Activated CD8-positive, alpha-beta memory T cell treated with anti-CD3 and anti-CD28 coated beads, Interleukin-2, amount 50 U/mL, for 1 hour (primary cell): ENCODE data around the gene TMEM254.
"Not testable (repeated sequence)": the region's sequence is repeated elsewhere in the genome, so short reads cannot be mapped to it uniquely, and the experiment has no call there.

Experiments used
- DNase-seq: peaks from one replicate; pipeline ENCODE4 v3.0.0-alpha.2; 2020; ENCODE audit errors: extremely low read depth

The TMEM254 gene

DNA sequence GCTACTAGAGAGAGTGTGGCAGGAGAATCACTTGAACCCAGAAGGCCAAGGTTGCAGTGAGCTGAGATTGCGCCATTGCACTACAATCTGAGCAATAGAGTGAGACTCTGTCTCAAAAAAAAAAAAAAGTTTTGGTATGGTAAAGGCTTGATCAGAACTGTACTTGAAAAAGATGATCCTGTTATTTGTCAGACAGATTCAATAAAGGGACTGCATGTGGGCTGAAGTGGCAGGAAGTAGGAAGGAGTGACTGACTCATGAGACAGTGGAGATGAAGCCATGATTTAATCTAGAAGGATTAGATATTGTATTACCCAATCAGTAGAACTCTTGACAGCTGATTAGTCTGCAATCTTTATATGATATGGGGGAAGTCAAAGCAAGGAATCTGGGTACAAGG lies 2.7 kb upstream of the TMEM254 start:
- no peak for DNase-seq

DNA sequence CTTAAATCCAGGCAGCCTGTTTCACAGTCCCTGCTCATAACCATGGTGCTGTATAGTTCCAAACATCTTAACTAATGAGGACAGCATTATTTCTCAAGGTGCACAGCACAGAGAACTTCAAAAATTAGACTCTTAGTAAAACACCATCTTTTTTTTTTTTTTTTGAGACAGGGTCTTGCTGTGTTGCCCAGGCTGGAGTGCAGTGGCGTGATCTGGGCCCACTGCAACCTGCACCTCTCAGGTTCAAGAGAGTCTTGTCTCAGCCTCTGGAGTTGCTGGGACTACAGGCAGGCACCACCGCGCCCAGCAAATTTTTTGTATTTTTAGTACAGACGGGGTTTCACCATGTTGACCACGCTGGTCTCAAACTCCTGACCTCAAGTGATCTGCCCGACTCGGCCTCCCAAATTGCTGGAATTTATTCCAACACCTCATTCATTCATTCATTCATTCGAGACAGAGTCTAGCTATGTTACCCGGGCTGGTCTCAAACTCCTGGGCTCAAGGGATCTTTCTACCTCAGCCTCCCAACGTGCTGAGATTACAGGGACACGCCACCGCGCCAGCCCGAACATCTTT lies 507 bp upstream of the TMEM254 start:
- no peak for DNase-seq

DNA sequence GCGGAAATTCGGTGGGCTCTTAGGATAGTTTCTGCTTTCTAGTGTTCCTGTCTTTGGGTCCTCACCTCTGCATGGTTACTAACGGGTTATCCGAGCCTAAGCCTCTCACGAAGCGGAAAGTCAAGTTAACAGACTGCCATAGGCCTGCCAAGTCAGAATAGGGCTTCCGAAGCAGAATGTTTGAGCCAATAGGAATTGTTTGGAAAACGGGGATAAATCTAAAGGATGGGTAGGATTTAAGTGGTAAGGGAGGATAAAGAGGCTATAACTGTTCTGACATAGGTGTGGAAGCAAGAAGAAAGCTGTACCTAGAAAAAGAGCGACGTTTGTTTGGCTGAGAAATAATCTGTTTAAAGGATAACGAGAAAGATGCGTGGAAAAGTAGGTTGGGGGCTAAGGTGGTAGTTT lies 851 bp downstream of the TMEM254 start:
- DNase-seq, result no peak

DNA sequence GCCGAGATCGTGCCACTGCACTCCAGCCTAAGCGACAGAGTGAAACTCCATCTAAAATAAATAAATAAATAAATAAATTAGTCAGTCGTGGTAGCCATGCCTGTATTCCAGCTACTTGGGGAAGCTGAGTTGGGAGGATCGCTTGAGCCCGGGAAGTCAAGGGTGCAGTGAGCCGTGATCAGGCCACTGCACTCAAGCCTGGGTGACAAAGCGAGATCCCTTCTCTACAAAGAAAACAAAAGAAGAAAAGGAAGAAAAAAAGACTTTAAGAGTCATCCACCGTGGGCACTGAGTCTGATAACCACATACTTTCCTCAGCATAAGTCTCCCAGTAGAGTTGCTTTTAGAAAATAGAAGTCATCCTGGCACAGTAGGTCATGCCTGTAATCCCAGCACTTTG lies 2.6 kb downstream of the TMEM254 start:
- no peak for DNase-seq

DNA sequence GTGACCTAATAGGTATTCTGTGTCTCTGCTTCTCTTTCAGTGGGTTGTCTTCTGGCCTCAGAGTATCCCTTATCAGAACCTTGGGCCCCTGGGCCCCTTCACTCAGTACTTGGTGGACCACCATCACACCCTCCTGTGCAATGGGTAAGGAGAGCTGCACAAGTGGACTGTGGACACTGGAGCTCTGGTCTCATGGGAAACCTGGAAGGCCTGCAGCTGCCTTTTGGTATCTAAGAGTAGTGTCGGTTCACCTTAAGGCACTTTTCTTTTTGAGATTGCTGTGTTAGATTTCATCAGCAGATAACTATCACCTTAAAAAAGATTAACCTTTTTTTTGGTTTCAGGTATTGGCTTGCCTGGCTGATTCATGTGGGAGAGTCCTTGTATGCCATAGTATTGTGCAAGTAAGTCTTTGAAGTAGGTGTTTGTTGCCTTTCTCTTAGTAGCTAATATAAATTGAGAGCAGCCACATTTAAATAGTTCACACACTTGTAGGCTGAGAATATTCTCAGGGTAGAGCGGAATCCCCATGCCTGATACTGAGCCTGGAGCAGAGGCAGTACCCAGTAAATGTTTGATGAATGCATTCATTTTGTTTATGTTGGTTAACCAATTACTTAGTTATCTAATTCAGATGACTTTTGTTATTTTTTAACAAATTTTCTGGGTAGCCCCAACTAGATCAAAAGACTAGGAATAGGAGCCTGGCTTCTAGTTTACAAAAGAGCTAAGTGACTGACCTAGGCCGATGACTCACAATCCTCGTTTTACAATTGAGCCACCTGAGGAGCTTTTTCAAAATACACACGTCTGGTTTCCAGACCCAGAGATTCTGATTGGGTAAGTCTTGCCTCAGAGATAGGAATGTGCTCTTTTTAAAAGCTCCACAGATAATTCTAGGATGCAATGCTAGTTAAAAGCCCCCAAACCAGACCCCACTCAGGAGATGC lies 3.6 kb downstream of the TMEM254 start:
- no peak for DNase-seq

DNA sequence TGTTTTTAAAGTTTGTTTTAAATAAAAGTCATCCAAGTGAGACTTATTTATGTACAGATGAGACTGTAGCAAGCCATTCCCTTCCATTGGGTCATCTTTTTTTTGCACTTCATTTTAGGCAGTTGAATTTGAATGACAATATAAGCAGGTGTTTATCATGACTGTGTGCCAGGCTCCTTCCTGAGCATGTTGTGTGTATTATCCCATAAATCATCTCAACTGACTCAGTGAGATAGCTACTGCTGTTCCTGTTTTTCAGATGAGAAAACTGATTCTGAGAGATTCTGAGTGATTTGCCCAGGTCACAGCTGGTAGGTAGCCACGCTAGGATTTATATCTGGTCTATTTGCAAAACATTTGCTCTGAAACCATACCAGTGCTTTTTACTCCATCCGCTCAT lies 11.7 kb downstream of the TMEM254 start:
- DNase-seq, result no peak

DNA sequence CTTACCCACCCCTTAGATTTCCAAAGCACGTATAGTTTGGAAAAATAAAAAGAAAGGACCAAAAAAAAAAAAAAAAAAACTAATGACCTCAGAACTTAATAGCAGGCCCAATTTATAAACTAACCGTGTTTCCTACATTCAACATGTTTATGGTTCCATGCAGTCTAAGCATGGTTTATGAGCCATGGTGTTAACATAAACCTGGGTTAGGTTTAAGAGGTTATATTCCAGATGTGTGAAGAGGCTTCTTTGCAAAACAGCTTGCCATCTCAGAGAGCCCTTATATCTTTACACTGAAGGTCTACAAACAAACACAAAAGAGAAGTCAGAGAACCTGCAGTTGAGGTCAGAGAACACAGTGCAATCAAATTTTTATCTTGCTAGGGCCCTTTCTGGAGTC lies 15.8 kb downstream of the TMEM254 start:
- no peak for DNase-seq

DNA sequence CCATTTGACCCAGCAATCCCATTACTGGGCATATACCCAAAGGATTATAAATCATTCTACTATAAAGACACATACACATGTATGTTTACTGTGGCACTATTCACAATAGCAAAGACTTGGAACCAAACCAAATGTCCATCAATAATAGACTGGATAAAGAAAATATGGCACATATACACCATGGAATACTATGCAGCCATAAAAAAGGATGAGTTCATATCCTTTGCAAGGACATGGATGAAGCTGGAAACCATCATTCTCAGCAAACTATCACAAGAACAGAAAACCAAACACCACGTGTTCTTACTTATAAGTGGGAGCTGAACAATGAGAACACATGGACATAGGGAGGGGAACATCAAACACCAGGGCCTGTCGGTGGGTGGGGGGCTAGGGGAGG lies 19.8 kb downstream of the TMEM254 start:
- not testable (repeated sequence) for DNase-seq

DNA sequence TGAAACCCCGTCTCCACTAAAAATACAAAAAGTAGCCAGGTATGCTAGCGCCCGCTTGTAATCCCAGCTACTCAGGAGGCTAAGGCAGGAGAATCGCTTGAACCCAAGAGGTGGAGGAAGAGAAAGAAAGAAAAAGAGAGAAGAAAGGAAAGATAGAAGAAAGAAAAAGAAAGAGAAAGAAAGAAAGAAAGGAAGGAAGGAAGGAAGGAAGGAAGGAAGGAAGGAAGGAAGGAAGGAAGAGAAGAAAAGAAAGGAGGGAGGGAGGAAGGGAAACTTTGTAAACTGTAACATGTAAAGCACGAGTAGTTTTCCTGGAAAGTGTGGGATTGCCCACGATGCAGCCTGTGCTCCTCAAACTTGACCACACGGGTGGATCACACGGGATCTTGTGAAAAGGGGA lies 20.8 kb downstream of the TMEM254 start:
- not testable (repeated sequence) for DNase-seq

DNA sequence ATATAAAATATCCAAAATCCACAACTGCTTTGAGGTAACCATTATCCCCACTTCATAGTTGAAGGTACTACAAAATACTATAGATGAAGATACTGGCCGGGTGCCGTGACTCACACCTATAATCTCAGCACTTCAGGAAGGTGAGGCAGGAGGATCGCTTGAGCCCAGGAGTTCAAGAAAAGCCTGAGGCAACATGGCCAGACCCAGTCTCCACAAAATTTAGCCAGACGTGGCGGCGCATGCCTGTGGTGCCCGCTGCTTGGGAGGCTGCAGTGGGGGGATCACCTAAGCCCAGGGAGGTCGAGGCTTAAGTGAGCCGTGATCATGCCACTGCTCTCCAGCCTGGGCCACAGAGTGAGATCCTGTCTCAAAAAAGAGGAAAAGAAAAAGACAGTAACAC lies 21.7 kb downstream of the TMEM254 start:
- DNase-seq, result no peak

DNA sequence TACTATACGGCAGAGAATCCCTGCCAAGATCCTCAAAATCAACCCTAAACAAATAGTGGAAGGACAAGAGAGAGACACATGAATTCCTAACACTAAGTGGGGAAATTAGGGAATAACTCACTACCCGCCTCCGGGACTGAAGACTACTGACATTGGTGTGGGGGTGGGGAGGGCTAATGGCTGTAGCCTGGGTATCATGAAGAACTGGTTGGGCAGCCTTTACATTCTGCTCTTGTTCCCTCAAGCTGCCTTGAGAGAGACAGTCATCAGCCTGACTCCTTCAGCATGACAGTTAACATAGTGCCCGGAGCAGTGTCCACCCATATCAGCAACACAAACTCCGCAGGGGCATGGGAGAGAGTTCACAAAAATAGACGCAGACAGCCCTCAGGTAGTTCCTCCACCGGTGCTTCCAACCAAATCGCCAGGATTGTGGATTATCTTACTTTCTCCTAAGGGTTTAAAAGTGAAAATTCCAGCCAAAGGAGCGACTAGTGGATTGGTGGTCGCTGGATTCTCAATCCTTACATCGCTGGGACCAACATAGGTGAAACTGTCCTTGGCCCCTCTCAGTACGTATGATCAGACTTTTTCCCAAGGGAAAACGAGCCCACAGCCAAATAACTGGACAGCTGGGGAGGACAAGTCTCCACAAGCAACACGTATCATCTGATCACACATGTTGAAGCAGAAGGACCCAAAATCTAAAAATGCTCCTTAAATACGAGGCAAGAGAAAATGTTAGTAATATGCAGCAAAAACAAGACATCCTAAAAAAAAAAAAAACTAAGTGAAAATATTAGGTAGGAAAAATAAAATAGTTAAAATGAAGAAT lies 22.6 kb downstream of the TMEM254 start:
- DNase-seq, result no peak

DNA sequence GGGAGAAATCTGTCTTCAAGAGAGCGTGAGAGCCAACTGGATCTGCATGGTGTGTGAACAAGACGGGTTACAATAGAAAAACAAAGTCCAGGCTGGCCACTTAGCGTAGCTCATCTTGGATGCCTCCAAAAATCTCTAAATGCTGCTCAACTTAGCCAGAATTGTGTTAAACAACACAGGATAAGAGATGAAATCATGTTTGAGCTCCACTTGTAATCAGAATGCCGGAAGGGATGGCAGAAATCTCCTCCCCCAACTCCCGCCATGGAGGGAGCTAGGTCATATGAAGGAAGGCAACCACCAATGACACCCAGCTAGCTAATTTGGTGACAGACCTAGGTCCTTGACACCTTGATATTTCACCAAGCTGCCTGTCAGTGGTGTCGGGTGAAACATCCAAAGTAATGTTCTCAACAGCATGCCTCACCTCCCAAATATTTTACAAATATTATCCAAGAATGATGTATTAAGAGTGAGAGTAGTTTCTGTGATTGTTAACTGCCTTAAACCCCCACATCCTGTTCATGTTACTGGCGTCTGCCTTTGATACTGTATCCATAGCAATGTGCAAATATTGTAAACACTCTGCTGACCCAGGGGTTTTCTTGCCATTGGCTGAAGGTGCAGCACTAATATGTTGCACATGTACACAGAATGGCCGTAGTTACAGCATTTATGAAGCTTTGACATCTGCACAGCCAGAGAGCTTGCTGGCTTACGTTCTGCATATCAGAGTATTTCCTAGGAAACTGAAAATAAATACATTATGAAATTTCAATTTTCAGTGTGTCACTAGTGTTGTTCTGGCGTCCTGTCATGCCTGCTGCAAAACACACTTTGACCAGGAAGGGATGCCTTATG lies 25.8 kb downstream of the TMEM254 start:
- no peak for DNase-seq

DNA sequence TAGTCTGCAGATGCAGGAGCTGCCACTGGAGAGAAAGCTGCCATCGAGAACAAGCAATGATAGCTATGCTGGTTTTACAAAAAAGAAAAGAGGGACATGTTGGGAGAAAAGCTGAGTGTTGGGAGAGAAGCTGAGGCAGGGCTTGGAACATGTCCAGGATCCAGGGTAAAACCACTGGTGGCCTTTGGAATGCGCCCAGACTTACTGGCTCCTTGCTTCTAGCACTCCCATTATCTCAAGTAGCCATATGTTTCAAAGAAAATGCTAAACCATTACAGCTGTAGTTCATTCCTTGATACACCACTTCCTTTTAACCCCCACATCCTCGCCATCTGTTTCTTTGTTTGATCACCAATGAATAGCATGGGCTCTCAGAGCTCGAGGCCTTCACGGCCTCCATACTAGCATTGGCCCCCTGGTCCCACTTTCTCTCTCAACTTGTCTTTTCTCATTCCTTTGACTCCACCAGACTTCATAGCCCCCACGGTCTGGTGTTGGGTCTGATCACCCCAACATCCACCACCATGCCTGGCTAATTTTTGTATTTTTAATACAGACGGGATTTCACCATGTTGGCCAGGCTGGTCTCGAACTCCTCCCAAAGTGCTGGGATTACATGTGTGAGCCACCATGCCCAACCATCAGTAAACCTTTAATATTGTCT lies 30.2 kb downstream of the TMEM254 start:
- no peak for DNase-seq

DNA sequence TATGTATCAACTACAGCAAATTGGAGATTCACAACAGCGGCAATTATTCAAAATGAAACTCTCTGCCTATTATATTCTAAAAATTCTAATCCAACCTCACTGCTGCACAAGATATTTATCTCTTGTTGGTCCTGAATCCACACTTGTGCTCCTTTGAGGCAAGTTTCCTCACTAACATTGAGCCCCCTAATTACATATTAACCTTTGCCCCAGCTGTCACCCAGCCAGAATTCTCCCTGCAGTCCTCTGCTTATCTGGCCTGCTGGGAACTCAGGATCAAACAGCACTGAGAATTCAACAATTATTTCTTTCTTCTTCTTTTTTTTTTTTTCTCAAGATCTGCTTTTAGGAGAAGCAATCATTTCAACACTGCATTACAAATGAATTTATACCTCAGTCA lies 32.5 kb downstream of the TMEM254 start:
- DNase-seq, result no peak

DNA sequence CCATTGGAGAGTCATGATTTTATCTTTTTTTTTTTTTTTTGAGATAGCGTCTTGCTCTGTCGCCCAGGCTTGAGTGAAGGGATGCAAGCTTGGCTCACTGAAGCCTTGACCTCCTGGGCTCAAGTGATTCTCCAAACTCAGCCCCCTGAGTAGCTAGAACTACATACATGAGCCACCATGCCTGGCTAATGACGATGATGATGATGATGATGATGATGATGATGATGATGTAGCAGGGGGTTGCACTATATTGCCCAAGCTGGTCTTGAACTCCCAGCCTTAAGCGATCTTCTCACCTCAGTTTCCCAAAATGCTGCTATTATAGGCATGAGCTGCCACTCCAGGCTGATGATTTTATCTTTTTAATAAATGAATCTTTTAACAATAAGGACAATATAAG lies 40.2 kb downstream of the TMEM254 start:
- DNase-seq, result no peak

DNA sequence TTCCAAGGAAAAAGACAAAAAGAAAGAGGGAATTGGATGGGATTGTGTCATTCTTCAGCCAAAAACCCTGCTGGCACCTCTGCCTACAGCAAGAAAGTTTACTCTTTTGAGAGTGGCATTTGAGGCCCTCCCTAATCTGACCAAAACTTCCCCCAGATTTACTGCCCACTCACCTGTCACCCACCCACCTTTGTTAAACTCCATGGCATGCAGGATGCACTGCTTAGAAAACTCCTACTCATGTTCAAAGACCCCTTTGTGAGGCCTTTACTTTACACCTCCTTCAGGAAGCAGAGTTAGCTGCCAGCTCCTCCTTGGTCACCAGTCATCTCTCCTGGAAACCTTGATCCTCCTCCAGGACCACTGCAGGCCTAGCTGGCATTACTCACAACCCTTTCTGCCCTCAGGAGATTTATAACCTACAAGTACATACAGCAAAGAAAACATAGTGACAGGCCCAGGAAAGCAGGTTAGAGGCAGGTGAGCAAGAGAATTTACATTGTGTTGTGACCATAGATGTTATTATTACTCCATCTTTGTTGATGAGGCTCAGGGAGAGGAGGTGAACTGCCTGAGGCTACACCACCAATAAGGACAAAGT lies 43.7 kb downstream of the TMEM254 start:
- DNase-seq, result no peak

DNA sequence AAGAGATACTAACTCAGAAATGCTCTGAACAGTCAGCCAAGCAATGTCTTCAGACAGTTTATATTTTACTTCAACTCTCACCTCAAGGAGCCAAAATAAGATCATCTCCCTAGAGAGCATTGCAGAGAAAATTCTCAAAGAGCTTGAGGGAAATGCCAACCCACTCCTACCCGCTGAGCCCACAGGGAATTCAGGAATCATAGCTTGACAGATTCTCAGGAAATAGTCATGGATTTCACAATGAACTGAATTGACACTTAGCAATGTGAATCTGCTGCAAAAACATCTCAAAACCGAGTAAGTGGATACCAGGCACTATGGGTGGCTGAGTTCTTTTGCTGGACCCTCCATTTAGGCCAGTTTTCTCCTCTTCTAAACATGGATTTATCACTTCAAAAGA lies 44.3 kb downstream of the TMEM254 start:
- no peak for DNase-seq

DNA sequence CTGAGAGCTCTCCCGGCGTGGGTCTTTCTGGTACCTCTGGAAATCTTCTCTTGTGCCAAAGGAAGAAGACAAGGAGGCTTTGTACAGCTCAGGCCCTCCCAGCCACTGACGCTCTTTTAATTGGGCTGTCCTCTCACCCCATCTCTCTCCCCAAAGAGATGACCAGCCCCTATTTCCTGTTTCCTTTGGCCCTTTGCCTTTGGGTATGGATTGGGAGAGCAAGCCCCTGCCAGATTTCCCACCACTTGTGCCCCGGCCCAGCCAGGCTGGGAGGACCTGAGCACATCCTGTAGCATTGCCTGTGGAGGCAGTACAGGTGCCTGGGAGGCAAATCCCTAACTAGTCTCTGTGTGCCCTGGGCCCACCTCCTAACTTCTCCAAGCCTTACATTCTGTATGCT lies 48.4 kb downstream of the TMEM254 start:
- DNase-seq, result no peak

DNA sequence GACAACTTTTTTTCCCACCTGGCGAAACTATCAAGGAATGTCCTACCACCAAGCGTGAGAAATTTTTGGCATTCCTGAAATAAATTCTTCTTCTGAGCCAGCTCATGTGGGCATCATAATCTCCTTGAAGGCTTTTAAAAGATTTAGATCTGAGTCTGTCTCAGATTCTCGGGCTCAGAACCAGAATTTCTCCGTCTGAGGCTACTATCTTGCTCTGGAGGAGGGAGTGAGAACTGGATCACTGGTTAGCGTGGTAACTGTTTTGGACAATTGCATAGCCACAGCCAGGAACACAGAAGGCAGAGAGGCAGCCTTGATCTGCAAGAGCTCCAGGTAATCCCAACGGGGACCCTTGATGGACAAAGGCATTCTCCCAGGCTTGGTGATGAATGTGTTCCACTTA lies 53.0 kb downstream of the TMEM254 start:
- DNase-seq, result no peak

DNA sequence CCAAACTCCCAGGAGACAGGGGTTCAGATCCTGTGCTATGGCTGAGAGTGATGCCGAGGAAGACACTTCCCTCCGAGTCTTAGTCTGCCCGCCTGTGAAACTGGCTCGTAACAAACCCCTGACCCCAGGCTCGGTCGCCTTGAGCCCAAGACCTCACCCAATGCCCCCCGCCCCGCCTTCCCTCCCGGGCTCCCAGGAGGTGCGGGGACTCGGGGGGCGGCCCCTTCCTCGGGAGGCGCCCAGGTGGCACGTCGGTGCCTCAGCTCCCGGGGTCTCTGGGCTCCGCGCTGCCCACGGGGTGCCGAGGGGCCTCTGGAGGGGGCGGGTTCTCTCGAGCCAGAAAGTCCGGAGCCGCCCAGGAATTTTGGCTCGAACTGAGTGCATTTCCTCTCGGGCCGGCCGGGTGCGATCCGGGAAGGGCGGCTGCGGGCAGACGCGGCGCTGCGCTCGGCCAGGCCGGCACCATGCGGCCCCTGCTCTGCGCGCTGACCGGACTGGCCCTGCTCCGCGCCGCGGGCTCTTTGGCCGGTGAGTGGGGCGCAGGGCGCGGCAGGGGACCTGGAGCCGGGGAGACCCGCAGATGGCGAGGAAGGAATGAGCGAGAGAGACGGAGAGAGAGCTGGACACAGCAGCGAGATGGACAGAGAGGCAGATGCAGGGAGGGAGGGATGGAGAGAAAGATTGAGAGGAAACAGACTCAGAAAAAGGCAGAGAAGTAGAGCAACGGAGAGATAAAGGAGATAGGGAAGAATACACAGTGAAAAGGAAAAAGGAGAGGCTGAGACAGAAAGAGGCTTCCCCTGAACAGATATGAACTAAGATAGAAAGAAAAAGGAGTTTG lies 54.1 kb downstream of the TMEM254 start, which contains the start of gene PLAC9:
TSS of gene PLAC9 (plus strand) at position 432 of the 841 bp plus-strand sequence. CDS start at position 465, 33 bp downstream.
- no peak for DNase-seq
